Head of caudate nucleus (tissue), 42 donors: ENCODE data around the gene SYNDIG1.

ENCODE experiments used
- DNase-seq, 42 donors: peaks; one replicate each; pipeline versions ENCODE4 v3.0.0 to v3.0.0-alpha.2; 2020 to 2021; ENCODE audit warnings: mixed read lengths in 7 of 42
- intact Hi-C: fragments of 100-400 bp; cut with DNase I; formaldehyde crosslinking; loops from one replicate; pipeline ENCODE4 v1.15.0; 2022

Gene SYNDIG1

GRCh38 chr20:24534282-24534681, 64.9 kb downstream of the SYNDIG1 start:
- DNase-seq = no peak
- intact Hi-C loops = no loop called here

GRCh38 chr20:24535941-24536730, 66.7 kb downstream of the SYNDIG1 start:
- intact Hi-C loops = no loop called here
- peak in 12 of 42 donors; percentile 14 to 72 (median 48) for DNase-seq

GRCh38 chr20:24537210-24537609, 67.8 kb downstream of the SYNDIG1 start:
- intact Hi-C loops = no loop called here
- no peak for DNase-seq

GRCh38 chr20:24542721-24543120, 73.3 kb downstream of the SYNDIG1 start:
- intact Hi-C loops = no loop called here
- DNase-seq = peak in 15 of 42 donors; percentile 25 to 71 (median 45)

- intact Hi-C loops = no loop called here
- no peak for DNase-seq
These were observed 73.7 kb downstream of the SYNDIG1 start for GRCh38 chr20:24543168-24543567.

GRCh38 chr20:24543741-24544140, 74.3 kb downstream of the SYNDIG1 start:
- no peak for DNase-seq
- intact Hi-C loops = no loop called here

- DNase-seq = no peak
- intact Hi-C loops = no loop called here
These were observed 74.9 kb downstream of the SYNDIG1 start for GRCh38 chr20:24544371-24544770.

- intact Hi-C loops = no loop called here
- DNase-seq = no peak
These were observed 75.7 kb downstream of the SYNDIG1 start for GRCh38 chr20:24545168-24545567.

- intact Hi-C loops = no loop called here
These were observed 76.9 kb downstream of the SYNDIG1 start for GRCh38 chr20:24546232-24546892.

GRCh38 chr20:24547967-24548366, 78.5 kb downstream of the SYNDIG1 start:
- intact Hi-C loops = no loop called here
- no peak for DNase-seq

More at GRCh38 chr20:24546232-24546892, 76.9 kb downstream of the SYNDIG1 start:
- no peak for DNase-seq

GRCh38 chr20:24559114-24559732, 89.8 kb downstream of the SYNDIG1 start:
- no peak for DNase-seq
- intact Hi-C loops = no loop called here

GRCh38 chr20:24560571-24561491, 91.4 kb downstream of the SYNDIG1 start:
- DNase-seq = no peak

GRCh38 chr20:24565835-24566351, 96.5 kb downstream of the SYNDIG1 start:
- peak in 1 of 42 donors; percentile 22 for DNase-seq

More at GRCh38 chr20:24560571-24561491, 91.4 kb downstream of the SYNDIG1 start:
- intact Hi-C loops = no loop called here

GRCh38 chr20:24566656-24567055, 97.2 kb downstream of the SYNDIG1 start:
- intact Hi-C loops = no loop called here

More at GRCh38 chr20:24565835-24566351, 96.5 kb downstream of the SYNDIG1 start:
- intact Hi-C loops = no loop called here

GRCh38 chr20:24567508-24567907, 98.1 kb downstream of the SYNDIG1 start:
- intact Hi-C loops = no loop called here
- DNase-seq = no peak

More at GRCh38 chr20:24566656-24567055, 97.2 kb downstream of the SYNDIG1 start:
- peak in 3 of 42 donors; percentile 4 to 34 (median 4) for DNase-seq

GRCh38 chr20:24568842-24569241, 99.4 kb downstream of the SYNDIG1 start:
- DNase-seq = peak in 2 of 42 donors; percentile 19 to 35
- intact Hi-C loops = no loop called here

- intact Hi-C loops = no loop called here
- DNase-seq = peak in 2 of 42 donors; percentile 11 to 14
These were observed 101.7 kb downstream of the SYNDIG1 start for GRCh38 chr20:24571159-24571558.

- intact Hi-C loops = no loop called here
- peak in 4 of 42 donors; percentile 8 to 26 (median 12) for DNase-seq
These were observed 102.7 kb downstream of the SYNDIG1 start for GRCh38 chr20:24572140-24572539.
